NCI-H1048 (cell line): ENCODE measurements around the gene COX7A2.

ENCODE experiments used
- DNase-seq: peaks from one replicate; lab custom pipeline; 2025; lab: John Stamatoyannopoulos, UW

COX7A2 gene

DNA sequence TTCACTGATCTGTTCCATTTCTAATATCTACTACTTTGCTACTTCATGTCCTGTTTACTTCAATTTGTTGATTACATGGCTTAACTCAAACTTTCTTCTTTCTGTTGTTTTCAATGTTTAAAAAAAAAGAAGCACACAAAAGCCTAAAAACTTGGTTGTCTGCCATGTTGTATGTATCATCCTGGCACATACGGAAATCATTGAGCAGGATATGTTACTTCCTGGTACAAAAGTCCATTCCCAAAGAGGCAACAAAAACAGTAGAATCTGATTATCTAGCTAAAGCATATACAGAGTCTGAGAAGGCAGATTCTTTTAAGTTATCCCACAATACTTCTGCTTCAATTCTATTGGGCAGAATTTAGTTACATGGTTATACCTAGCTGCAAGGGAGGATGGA lies 23.2 kb downstream of the COX7A2 start:
- DNase-seq = no peak

DNA sequence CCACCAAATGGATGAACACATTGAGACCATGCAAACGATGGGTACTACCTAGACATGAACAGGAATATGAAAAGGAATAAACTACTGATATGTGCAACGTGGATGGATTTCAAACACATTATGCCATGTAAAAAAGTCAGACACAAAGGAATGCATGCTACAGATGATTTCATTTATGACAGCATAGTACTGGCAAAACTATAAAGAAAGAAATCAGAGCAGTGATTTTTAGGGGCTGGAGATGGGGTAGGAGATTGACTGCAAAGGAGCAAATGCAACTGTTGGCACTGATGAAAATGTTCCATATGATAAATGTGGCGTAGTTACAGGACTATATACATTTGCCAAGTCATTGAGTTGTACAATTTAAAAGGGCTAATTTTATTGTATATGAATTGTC lies 24.3 kb downstream of the COX7A2 start:
- DNase-seq = no peak

DNA sequence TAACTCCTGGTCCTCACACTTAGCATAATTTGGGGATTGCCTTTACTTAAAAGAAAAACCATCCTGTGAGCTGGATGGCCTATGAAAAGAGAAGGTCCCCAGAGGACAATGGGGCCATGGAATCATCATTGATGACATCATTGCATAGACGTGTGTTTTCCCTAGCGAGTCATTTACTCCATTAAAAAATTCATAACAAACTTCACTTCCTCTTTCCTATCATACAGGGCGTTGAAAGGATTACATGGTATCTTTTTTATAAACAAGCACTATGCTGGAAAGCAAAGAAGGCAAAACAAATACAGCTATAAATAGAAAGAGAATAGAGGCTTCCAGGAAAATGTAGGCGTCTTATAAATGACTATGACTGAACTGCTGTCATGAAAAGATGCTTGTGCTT lies 26.4 kb downstream of the COX7A2 start:
- DNase-seq = no peak

DNA sequence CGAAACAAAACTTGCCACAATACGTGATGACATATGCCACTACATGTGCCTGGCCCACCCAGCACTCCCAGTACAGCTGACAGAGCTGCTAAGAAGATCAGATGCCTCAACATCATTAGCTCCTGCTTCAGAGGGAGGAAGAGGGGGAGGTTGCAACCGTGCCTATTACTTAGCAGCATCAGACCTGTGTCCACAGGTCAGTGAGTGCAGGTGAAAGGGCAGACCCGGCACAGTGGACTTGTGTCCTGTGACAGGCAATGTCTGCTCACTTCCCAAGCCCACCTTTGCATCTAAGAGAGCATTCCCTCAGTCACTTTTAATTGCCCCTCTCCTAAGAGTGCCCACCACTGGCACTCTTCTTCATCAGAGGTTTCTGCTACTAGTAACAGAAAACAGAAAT lies 28.3 kb downstream of the COX7A2 start:
- DNase-seq = no peak

DNA sequence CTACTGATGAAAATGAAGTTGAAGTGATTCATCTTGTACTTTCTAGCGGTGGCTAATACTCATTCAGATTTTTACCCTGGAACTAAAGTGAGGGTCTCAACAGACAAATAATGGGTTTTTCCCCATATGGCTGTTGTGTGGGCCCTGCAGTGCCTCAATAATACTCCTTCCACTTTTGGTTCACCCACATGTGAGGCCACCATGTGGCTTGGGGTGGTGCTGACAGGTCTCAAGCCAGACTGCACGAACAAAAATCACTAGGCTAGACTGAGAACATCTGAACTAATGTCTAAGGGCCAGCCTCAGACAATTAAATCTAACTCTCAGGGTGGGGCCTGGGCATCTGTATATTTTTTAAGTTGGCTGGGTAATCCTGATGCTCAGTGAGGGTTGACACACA lies 29.9 kb downstream of the COX7A2 start:
- no peak for DNase-seq

DNA sequence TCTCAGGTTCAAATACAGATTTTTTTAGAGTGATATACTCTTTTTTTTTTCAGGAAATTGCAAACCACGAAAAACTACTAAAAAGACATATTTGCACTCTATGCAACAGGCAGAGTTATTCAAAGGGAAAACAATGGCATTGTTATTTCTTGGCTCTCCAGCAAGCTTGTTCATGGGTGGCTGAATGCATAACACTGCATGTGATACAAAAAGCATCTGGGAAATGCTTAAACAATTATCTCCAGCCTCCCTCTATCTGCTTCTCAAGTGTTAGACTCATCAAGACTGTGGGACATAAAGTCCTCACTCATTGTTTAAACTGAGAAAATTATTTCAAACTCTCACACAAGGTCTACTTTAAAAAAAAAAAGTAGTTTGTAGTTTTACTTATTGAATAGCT lies 30.5 kb downstream of the COX7A2 start:
- no peak for DNase-seq

DNA sequence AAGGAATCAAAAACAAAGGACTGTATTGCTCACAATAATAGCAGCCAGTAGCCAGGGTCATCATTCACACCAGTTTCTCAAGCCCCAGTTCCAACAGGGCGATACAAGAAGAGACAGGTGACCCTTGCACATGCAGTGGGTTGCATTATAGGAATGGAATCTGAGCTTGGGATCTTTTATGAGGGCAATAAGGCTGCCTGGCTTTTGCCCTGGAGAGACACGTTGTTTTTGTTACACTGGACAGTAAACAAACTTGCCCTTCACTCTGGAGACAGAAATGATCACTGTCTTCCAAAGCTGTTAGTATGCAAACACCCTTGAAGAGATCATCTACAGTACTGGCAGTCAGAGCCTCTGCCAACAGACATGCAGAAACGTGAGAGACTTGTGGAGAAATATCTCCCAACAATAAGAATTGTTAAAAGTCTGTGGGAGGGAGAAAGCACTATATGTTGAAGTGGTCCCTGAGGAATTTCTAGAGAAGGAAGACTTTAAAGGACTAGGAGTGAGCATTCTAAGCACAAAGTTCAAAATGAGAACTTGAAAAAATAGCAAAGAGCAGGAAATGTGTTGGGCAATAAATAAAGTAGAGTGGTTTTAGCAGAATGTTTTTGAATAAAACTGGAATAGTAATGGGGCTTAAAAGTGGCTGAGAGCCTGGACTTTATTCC lies 31.5 kb downstream of the COX7A2 start:
- no peak for DNase-seq

DNA sequence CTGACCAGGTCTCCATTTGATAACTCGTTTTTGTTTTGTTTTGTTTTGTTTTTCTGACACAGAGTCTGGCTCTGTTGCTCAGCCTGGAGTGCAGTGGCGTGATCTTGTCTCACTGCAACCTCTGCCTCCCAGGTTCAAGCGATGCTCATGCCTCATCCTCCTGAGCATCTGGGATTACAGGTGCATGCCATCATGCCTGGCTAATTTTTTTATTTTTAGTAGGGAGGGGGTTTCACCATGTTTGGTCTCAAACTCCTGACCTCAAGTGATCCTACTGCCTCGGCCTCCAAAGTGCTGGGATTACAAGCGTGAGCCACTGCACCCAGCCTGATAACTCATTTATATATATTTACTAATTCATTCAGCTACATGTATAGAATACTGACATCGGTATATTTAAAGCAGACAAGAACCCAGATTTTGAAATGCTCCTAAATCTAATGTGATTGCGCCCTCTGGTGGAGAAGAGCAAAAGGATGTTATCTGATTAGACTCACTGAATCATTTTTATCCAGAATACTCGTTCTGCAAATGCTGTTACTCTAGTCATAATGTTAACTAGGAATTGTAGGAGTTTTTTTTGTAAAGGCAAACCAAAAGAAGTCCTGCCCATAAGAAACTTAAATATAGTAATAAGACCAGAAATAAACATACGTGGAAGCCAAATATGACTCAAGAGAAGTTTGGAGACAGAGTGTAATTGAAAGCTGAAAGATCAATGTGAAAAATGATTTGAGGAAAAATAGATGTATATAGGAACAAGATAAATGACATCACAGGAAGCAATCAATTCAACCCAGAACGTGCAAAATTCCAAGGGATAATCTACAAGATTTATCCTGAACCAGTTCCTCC lies 32.5 kb downstream of the COX7A2 start:
- DNase-seq = peak; percentile 21

DNA sequence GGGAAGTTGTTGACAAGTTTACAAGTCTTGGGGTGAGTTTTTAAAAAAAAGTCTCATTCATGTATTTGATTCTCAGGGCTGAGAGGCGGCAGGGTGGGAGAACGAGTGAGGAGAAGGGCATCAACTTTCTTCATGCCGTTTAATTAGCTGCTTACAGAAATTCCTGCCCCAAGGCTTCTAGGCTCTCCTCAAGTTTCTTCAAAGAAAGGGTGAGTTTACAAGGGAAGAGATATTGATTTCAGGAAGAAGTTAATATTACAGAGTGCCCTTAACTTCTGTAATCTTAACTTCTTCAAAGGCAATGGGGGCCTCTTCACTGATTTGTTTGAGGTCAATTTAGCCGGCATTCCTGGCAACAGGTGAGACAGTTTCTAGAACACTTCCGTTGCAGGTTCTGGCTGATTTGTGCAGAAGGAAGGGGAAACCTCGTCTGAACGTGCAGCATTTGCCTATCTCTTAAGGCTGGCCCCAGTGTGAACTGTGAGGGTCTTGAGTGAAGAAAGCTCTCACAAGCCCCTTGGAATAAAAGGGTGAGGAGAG lies 34.3 kb downstream of the COX7A2 start:
- no peak for DNase-seq

DNA sequence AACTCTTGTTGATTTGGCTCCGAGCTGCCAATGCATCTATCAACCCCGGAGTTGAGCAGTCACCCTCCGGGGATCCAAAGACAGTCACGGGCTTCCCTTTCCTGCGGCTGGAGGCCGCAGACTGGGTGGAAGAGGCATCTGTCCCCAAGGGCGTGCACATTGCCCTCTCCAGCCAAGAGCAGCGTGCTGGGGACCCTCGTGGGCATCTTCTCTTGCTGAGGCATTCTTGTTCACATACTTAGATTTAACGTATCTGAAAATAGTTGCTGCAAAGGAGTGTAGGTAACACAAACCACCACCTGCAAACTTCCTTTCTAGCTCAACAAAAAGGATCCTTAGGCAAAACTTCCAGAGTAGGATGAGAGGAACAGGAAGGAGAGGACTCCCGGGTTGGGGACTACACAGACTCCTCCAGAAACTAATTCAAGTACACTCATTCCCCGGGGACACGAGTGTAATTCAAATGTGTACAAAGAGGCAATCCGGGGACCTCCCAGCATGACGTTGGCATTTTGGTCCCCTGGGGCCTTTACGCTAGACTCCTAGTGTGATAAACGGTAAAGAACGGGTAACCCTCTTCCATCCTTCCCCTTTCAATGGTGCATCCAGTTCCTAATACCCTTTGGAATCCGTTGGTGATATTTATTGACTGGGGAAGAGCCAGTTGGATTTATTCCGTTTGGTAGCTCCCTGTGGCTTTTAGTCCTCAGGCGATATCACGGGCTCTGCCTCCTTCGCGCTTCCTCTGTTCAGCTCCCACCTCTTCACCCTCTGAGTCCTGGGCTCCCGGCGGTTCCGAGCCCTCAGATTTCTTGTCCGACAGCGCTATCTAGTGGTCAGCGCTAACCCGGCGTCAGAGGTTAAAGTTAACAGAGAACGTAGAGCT lies 35.1 kb downstream of the COX7A2 start:
- no peak for DNase-seq

DNA sequence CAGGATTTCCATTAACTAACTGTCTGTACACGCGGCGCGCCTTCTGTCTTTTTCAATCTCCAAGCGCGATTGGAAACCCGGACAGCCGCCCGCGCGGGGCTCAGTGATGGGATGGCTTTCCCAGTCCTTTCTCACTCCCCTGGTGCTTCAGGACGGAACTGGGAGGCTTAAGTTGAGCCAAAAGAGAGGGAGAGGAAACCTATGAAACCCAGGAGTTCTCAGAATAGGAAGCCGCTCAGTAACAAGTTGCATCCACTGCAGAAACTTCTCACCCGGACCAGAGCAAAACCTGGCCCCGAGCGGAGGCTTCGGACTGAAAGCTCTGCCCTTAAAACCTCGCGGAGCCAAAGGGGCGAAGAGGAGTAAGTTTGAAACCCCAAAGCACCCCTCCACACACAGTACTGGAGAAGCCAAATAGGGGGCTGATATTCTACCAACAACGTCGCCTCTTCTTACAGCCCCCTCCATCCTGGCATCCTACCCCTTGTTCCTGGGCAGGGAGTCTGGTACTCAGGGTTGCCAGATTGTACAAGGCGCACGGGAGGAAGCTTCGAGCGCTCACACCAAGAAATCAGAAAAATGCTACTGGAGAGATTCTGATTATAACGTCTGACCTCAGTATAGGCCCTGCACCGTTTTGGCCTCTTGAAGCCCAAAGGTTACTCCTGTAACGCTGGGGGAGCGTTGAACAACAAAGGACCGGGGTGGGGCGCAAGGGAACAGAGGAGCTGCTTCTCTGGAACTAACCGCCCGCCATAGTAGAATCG lies 36.8 kb downstream of the COX7A2 start:
- no peak for DNase-seq

DNA sequence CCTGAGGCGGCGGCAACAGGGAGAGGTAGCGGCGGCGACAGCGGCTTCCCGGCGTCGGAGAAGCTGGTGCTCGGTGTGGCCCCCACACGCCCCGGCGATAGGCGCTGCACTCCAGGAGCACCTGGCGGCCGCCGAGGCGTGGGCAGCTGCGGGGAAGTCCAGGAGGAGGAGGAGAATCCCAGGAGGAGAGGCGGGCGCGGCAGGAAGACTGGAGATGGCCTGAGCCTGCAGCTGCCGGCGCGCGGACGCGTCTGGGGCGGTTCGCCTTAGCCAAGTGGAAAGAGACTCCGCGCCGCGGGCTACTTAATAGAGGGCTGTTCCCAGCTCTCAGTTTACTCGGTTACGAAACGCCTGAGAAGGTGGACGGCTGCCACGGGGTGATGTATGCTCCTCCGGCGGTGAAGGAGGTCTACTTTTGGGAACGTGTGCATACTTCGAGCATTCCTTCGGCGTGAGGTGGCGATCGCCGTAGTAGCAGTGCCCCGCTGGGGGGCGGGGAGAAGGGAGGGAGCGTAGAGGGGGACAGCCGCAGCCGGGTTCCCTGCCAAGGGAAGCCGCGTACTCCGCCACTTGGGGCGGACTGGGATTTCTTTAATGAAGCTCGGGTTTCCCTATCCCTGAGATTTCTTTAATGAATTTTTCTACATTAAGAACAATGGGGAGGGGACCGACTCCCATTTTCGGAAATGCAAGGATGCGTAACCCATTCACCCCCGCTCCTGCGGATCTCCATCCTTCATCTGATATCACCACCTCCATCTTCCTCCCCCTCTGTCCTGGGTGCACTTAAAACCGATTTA lies 37.6 kb downstream of the COX7A2 start, which contains the start of gene COL12A1:
TSS of gene COL12A1 (minus strand) at position 278 of the 800 bp plus-strand sequence. CDS start 3,261 bp downstream, outside the sequence.
- DNase-seq = peak; percentile 24

DNA sequence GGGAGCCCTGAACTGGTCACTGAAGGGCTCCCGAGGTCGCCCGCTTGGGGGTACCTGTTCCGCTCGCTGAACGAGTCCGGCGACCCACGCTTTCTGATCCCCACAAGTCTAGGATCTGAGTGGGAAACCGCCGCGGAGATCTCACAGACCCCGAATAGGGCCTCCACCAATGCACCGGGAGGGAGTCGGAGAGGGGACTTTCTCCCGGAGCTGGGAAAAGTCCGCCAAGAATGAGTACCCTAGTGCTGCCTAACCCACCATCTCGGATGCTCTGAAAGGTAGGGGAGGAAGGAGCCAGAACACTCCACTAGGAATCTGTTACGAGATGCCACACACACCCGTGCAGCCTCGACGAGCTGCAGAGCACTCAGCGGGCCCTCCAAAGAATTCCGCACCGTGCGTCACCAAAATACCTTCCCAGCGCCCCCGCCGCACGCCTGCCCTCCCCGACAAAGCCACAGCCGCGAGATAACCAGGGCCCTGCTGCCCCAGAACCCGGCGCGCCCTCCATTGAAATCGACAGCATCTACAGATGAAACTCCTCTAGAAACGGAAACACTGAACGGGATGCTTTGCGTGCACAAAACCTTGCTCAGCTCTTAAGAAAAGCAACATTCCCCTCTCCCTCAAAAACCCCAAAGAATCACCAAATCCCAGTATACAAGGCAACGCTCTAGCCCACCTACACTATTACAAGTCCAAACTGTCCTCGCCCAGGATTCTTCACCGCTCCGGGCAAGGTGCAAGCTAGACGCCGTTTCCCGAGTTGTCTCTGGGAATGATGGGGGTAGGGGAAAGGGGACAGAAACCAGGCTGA lies 38.4 kb downstream of the COX7A2 start:
- no peak for DNase-seq

DNA sequence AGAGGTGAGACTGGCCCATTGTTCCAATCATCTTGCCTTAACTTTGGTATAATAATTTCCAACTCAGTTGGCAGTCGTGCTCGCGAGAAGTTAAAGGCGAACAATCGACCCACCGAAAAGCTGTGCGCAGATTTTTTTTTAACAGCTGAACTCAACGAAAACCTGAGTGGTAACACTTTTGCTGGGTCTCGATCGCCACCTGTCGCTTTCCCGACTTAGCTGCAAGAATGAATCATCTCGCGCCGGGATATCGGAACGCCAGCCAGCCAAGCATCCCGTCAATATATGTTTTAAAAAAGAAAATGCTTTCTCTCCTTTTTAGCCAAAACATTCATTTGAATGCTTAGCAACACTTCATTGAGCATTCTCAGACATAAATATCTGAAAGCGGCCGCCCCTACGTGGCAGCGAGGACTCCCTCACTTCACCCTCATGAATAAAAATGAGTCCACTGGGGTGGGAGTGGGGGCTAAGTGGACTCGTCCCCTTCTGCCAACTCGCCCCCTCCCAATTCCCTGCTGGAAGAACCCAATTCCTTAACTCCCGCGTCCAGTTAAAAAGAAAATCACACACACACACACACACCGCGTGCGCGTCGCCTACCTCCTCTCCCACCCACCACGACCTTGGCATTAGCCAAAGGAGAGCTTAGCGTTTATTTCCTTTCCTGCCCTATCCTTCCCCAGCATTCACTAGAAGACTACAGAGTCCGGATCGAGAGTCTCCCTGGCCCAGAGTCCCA lies 39.2 kb downstream of the COX7A2 start:
- DNase-seq = peak; percentile 70

DNA sequence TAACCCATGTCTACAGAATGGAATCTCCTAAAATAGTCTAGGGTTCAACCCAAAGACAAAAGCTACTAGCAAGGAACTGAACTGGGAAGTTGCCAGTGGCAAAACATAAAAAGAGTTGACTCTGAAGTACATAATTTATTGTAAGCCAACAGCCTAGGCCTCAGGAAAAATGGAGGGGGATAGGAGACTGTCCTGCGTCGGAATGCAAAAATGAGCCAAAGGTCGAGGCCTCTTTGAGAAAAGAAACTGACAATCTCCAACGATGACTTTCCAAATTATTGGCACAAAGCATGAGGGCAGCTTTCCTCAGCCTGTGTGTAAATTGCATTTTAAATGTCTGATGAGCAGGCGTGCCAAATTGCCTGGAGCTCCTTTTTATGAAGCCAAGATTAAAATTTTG lies 39.9 kb downstream of the COX7A2 start:
- DNase-seq = no peak

DNA sequence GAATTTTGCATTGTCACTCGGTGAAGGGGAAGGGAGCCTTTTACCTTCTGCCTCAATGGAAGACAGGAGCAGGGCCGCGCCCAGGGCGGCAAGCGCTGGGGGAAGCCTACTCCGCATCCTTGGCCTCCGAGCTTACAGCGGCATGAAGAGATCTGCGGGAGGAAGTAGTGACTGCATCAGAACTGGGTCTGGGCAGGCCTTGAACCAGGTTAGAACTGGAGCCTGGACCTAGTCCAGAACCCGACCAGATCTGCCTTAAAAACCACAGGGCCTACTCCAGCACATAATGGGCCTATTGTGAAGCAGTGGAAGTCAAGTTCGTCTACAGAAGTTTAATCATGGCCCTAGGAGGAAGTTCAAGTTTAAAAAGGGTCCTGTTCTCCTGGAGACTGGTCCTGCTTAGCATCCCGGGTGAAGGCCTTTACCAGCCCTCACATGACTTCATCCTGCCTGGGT lies 40.9 kb downstream of the COX7A2 start:
- no peak for DNase-seq

DNA sequence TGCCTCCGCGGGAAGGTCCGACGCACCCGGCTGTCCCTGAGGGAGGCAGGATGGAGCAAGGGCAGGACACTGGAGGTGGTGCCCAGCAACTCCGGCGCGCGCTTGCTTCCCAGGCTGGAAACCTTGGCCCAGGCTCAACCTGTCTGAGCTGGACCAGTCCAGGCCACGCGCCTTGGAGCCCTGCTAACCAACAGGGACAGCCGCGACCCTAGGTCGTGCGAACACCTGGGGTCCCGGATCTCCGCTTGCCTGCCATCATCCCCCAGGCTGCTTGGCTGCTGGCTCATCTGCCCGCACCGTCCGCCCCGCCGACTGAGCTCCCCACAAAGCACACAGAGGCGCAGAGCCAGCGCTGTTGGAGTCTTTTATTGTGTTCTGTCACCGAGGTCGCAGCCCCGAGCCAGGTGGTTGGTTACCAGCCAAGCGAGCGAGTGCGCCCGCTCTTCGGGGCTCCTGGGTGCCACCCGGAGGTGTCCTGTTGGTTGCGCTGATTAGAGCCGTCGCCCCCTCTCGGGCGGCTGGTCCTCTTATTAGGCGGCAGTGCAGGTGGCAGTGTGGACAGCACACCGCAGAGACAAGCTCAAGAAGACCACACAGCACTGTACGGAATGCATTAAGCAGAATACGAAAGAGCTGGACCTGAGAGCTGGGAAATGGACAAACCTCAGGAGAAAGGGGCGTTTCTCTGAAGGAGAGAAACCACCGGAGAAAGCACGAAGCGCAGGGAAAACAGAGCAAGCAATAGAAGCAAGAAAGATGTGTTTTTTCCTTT lies 41.5 kb downstream of the COX7A2 start:
- no peak for DNase-seq

DNA sequence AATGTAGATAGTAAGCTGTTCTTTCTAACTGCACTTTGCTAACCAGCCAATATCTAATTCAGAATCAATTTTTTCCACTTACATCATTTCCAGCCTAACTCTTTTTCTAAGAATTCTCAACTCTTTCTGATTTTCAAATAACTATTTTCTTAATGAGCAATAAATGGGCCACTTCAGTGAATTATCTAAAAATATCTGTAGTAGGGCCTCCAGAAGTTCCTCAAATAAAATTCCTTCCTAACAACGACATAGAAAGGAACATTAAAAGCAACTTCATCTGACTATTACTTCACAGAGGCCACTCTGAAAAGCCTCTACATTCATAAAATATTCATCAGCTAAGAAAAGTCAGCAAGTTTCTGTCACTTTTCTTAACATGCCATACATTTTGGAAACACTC lies 42.6 kb downstream of the COX7A2 start:
- no peak for DNase-seq
